Measurements from ENCODE around the gene CLDN20. TPM values are rescaled to one million over a fixed set of nuclear protein-coding genes. Genes with fewer than 3 reads are reported as not detected.
"Not testable (repeated sequence)": the region's sequence is repeated elsewhere in the genome, so short reads cannot be mapped to it uniquely, and the experiment has no call there.

CLDN20 gene
- total and polyA plus RNA-seq, 10 of the 15 experiments (the other 5 are each of a cell fraction or from before 2014, with no cell fraction given), result 0.13 to 0.23 TPM; not detected in 8

DNA sequence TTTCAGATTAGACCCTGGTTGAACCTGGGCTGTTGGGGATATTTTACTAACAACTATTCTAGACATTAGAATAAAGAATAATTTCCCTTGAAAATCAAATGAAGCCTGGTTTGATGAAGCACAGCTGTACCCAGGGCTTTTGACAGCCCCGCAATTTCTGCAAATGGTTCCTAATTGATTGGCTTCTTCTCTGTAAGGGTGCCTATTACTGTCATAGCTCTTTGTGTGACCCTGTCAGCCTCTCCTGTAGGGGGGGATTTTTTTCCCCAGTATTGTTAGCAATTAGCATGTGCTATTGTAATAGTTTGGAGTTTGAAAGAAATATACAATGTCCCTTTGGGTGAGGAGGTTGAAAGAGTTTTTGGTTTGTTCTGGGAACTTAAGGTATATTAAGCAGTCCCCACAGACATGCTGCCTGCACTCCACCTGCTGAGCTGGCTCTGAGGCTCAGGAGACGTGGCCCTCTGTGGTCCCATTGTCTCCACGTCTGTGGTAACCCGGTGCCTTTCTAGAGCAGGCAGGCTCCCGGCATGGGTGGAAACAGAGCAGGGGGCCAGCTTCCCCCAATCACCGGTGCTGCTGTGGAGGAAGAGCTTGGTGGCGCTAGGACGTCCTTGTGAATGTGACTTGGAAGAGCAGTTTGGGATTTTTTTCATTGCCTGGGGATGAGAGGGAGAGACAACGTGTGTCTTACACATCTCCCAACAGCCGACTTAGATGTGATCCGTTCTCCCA lies 47.3 kb upstream of the CLDN20 start:
- in situ Hi-C loops (cut with MboI), result no loop called here
- Histone ChIP-seq H3K36me3 (ENCODE audit: control insufficient read depth in 2 of 2, insufficient read depth in 2 of 2, low read length in 1 of 2) (peaks cover 0 to 4% of the 10 kb centered on the region in 2 experiments; a peak in 3 of 4 replicates), H3K27me3 (replicated peaks in 1 of 2; ENCODE audit: control insufficient read depth in 2 of 2, insufficient read depth in 2 of 2, low read length in 1 of 2) (no peaks in the 10 kb centered on the region), H3K9ac (ENCODE audit: control insufficient read depth, insufficient read depth, low read length) (no peak overlapping the region), H3K9me3 (replicated peaks; ENCODE audit: control insufficient read depth, insufficient read depth, low read length) (no peaks in the 10 kb centered on the region), H3K4me3 (no peak overlapping the region), H3K4me1 (ENCODE audit: control insufficient read depth, insufficient read depth, low read length) (no peaks in the 10 kb centered on the region), H3K4me2 (ENCODE audit: control insufficient read depth, insufficient read depth) (no peak overlapping the region), H2AFZ (ENCODE audit: control insufficient read depth, low read depth, low read length) (no peak overlapping the region), H3K27ac (ENCODE audit: control insufficient read depth, insufficient read depth) (no peak overlapping the region), H4K20me1 (ENCODE audit: control insufficient read depth, insufficient read depth) (no peaks in the 10 kb centered on the region; the same call in 1 of the 2 replicates), H3K79me2 (ENCODE audit: control insufficient read depth, insufficient read depth, low read length) (no peaks in the 10 kb centered on the region)
- no peak for TF ChIP-seq RBBP5 (conservative IDR thresholded peaks at IDR 0.05)
- TF ChIP-seq, protein P1, sequence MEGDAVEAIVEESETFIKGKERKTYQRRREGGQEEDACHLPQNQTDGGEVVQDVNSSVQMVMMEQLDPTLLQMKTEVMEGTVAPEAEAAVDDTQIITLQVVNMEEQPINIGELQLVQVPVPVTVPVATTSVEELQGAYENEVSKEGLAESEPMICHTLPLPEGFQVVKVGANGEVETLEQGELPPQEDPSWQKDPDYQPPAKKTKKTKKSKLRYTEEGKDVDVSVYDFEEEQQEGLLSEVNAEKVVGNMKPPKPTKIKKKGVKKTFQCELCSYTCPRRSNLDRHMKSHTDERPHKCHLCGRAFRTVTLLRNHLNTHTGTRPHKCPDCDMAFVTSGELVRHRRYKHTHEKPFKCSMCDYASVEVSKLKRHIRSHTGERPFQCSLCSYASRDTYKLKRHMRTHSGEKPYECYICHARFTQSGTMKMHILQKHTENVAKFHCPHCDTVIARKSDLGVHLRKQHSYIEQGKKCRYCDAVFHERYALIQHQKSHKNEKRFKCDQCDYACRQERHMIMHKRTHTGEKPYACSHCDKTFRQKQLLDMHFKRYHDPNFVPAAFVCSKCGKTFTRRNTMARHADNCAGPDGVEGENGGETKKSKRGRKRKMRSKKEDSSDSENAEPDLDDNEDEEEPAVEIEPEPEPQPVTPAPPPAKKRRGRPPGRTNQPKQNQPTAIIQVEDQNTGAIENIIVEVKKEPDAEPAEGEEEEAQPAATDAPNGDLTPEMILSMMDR (IDR thresholded peaks at IDR 0.05 in 2 of 3, conservative IDR thresholded peaks at IDR 0.05 in 1 of 3; ENCODE audit: control insufficient read depth in 2 of 3, extremely low read depth in 1 of 3, insufficient read depth in 1 of 3, low read depth in 3 of 3, low read length in 3 of 3), result no peak
- no peak for TF ChIP-seq RAD21 (IDR thresholded peaks at IDR 0.05; ENCODE audit: insufficient read depth, low read depth, low read length)
- no peak for TF ChIP-seq CBX3 (IDR thresholded peaks at IDR 0.05; ENCODE audit: borderline replicate concordance, low read depth)
- TF ChIP-seq CEBPB (IDR thresholded peaks at IDR 0.05; ENCODE audit: borderline replicate concordance in 1 of 2, low read depth in 2 of 2, low read length in 2 of 2), result no peak
- TF ChIP-seq, protein P2, sequence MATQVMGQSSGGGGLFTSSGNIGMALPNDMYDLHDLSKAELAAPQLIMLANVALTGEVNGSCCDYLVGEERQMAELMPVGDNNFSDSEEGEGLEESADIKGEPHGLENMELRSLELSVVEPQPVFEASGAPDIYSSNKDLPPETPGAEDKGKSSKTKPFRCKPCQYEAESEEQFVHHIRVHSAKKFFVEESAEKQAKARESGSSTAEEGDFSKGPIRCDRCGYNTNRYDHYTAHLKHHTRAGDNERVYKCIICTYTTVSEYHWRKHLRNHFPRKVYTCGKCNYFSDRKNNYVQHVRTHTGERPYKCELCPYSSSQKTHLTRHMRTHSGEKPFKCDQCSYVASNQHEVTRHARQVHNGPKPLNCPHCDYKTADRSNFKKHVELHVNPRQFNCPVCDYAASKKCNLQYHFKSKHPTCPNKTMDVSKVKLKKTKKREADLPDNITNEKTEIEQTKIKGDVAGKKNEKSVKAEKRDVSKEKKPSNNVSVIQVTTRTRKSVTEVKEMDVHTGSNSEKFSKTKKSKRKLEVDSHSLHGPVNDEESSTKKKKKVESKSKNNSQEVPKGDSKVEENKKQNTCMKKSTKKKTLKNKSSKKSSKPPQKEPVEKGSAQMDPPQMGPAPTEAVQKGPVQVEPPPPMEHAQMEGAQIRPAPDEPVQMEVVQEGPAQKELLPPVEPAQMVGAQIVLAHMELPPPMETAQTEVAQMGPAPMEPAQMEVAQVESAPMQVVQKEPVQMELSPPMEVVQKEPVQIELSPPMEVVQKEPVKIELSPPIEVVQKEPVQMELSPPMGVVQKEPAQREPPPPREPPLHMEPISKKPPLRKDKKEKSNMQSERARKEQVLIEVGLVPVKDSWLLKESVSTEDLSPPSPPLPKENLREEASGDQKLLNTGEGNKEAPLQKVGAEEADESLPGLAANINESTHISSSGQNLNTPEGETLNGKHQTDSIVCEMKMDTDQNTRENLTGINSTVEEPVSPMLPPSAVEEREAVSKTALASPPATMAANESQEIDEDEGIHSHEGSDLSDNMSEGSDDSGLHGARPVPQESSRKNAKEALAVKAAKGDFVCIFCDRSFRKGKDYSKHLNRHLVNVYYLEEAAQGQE (IDR thresholded peaks at IDR 0.05; ENCODE audit: low read depth, low read length), result no peak
- no peak for TF ChIP-seq MEF2A (IDR thresholded peaks at IDR 0.05; ENCODE audit: insufficient read depth, low read depth, low read length)
- TF ChIP-seq IRF4 (IDR thresholded peaks at IDR 0.05; ENCODE audit: low read depth, low read length), result no peak
- ChIA-PET POLR2A (no interaction called here), SMC1A (ENCODE audit: uncharacterized antibody, unreplicated experiment) (interaction anchor here (1.0 to 1.2 kb wide), 3 partner anchors 25 to 38 kb away, joined by 3 read pairs; no protein-coding TSS in a partner anchor), CTCF (interaction anchor here (1.5 kb wide), 1 partner anchor 39 kb away, joined by 5 read pairs; no protein-coding TSS in a partner anchor), RAD21 (ENCODE audit: unreplicated experiment) (no interaction called here)
- DNase-seq (ENCODE audit: low read depth, low spot score), result no peak
- BruUV-seq (replicated peaks), result no TSS peak
- no peak; the same call in 2 of the 3 replicates for ATAC-seq
- intact Hi-C loops (cut with micrococcal nuclease; ENCODE audit: unreplicated experiment), result no loop called here
- 95% methylated on average over 11 of the region's 11 CpGs for WGBS (ENCODE audit: insufficient coverage, insufficient replicate concordance, low lambda C conversion rate, missing lambda C conversion rate)
- FAIRE-seq, result no peak

DNA sequence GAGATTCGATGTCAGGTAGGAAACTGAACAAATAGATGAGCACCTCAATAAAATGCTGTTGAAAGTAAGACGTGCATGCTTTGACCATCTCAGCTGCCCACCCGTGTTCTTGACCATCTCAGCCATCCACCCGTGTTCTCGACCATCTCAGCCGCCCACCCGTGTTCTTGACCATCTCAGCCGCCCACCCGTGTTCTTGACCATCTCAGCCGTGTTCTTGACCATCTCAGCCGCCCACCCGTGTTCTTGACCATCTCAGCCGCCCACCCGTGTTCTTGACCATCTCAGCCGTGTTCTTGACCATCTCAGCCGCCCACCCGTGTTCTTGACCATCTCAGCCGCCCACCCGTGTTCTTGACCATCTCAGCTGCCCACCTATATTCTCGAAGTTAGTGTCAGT lies 45.1 kb upstream of the CLDN20 start:
- H3K79me2 ChIP-seq (ENCODE audit: control insufficient read depth, insufficient read depth, low read length); H4K20me1 ChIP-seq (ENCODE audit: control insufficient read depth, insufficient read depth); H3K9ac ChIP-seq (ENCODE audit: control insufficient read depth, insufficient read depth, low read length); ATAC-seq; DNase-seq (ENCODE audit: low read depth, low spot score); H3K36me3 ChIP-seq (ENCODE audit: control insufficient read depth in 2 of 2, insufficient read depth in 2 of 2, low read length in 1 of 2); H3K4me1 ChIP-seq (ENCODE audit: control insufficient read depth, insufficient read depth, low read length); H3K9me3 ChIP-seq (replicated peaks; ENCODE audit: control insufficient read depth, insufficient read depth, low read length); intact Hi-C loops (cut with micrococcal nuclease; ENCODE audit: unreplicated experiment); H3K4me3 ChIP-seq; H3K27me3 ChIP-seq (replicated peaks in 1 of 2; ENCODE audit: control insufficient read depth in 2 of 2, insufficient read depth in 2 of 2, low read length in 1 of 2); RAD21 ChIA-PET (ENCODE audit: unreplicated experiment); POLR2A ChIA-PET; CTCF ChIA-PET; H3K27ac ChIP-seq (ENCODE audit: control insufficient read depth, insufficient read depth); H3K4me2 ChIP-seq (ENCODE audit: control insufficient read depth, insufficient read depth); FAIRE-seq; BruUV-seq (replicated peaks); in situ Hi-C loops (cut with MboI); H2AFZ ChIP-seq (ENCODE audit: control insufficient read depth, low read depth, low read length): not testable (repeated sequence)
- WGBS (ENCODE audit: insufficient coverage, insufficient replicate concordance, low lambda C conversion rate, missing lambda C conversion rate), result 78% methylated on average over 15 of the region's 20 CpGs
- SMC1A ChIA-PET (ENCODE audit: uncharacterized antibody, unreplicated experiment), result interaction anchor here (1.1 to 1.8 kb wide), 2 partner anchors 29 to 32 kb away, joined by 4 to 5 read pairs; no protein-coding TSS in a partner anchor

Measured in GM12878 (cell line).